GM21528 (cell line): ENCODE measurements around the gene STARD5.
"Not testable (repeated sequence)": the region's sequence is repeated elsewhere in the genome, so short reads cannot be mapped to it uniquely, and the experiment has no call there.

ENCODE experiments used
- ATAC-seq: cut with Tn5 transposase; IDR thresholded peaks from one replicate; pipeline ENCODE4 v1.9.1; 2021; ENCODE audit warnings: mild to moderate bottlenecking, moderate library complexity; ENCODE audit not compliant: unreplicated experiment, low FRiP score

The STARD5 gene

GRCh38 chr15:81323944-81324881 is at the start of gene STARD5:
STARD5 (minus strand) TSS chr15:81324141; CDS start chr15:81324099, 42 bp downstream.
- ATAC-seq, result peak; percentile 99

DNA sequence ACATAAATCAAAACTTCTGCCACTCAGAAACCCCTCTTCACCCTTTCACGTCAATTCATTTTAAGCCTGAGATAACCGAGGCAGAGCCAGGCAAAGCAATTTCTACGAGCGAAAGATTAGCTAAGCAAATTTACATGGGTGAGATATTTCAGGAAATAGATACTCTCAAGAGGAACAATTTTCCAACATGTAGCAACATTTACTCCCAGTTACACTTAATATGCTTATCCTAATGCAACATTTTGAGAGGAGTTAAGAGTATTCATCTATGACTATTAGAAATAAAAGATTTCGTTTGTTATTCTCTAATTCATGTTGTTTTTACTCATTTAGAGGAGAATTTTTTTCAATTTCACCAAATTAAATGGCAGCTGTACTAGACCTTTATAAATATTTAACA is 49.2 kb upstream of the STARD5 start:
- ATAC-seq, result no peak

GRCh38 chr15:81372575-81372974 is 48.6 kb upstream of the STARD5 start:
- no peak for ATAC-seq

DNA sequence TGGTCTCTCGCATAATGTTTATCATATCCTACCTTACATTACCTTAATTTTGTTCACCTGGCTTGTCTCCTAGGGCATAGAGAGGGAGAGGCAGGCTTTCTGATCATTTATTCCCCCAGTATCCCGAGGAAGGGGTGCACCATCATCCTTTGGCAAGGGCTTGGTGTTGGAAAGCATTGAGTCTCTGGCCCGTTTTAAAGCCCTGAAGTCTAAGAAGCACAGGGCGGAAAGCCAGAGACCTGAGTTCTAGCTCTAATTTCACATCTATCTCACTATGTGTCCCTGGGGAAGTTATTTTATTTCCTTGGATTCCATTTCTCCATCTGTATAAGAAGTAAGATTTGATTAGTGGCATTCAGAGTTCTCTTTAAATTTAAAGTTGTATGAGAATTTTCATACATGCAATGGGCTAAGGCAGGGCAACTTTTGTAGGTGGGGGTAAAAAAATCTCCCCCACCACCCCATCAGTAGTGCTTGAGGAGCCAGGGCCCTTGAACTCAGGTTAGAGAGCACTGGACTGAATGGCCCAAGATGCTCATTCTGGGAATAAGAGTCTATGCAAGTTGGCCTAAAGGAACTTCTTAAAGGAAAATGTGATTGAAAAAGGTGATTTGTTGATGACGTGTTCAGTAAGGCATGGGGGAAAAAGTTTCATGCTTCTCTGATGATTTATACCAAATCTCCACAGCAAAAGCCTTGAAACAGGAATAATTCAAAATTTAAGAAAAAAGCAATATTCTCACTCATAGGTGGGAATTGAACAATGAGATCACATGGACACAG is 40.0 kb upstream of the STARD5 start:
- no peak for ATAC-seq

GRCh38 chr15:81363276-81363675 is 39.3 kb upstream of the STARD5 start:
- ATAC-seq, result no peak

GRCh38 chr15:81362790-81363189 is 38.8 kb upstream of the STARD5 start:
- no peak for ATAC-seq

DNA sequence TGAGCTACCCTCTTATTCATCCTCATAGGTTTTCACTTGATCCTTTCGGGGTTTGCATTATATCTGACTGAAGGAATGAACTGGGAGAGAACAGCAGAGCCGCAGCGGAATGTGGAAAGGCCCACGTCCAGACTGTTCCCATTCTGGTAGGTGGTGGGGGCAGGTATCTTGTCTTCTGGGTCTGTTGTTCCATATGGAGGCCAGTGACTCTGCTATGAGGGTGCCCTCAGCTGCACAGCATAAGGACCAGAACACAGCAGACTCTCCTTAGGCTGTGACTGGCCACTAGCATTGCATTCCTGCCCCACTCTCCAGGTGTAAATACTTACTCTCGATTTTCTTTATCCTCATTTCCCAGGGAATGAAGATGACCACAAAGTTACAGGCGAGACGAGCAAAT is 38.0 kb upstream of the STARD5 start:
- ATAC-seq, result no peak

GRCh38 chr15:81360491-81360890 is 36.5 kb upstream of the STARD5 start:
- ATAC-seq, result no peak

DNA sequence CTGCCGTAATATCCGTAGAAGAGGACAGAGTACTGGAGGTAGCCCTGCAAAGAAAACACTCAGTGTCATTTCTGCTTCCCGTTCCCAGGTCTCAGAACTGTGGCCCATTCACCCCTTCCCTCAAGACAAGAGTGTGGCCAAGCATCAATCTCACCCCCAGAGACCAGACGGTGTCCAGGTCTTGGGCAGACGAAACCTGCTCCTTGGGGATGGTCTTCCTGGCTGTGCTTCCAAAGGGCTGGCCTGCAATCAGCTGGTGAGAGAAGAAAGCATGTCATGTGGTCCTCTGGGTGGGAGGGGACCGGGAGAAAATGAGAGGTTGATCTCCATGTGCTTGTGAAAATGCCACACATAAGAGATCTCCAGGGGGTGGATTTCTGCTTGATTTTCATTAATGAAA is 34.3 kb upstream of the STARD5 start:
- no peak for ATAC-seq

GRCh38 chr15:81357180-81357686 is 33.3 kb upstream of the STARD5 start:
- no peak for ATAC-seq

DNA sequence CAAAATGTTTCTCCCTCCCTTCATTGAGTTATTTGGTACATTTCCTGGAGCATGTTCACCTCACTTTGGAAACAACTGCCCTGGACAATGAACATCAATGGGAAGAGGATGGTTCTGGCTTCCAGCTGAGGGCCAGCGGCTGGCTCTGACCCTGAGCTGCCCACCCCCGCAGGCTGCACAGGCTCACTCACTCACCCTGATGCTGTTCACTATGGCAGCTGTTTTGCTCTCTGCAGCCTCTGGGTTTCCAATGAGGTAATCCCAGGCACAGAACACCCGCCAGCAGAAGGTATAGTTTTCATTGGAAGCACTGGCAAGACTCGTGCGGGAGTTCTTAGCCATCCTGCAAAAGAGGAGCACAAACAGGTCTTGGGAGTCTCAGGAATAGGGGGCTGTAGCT is 32.3 kb upstream of the STARD5 start:
- ATAC-seq, result no peak

- ATAC-seq, result no peak
These were observed 27.7 kb upstream of the STARD5 start for GRCh38 chr15:81351651-81352050.

- ATAC-seq, result no peak
These were observed 25.3 kb upstream of the STARD5 start for GRCh38 chr15:81349271-81349670.

DNA sequence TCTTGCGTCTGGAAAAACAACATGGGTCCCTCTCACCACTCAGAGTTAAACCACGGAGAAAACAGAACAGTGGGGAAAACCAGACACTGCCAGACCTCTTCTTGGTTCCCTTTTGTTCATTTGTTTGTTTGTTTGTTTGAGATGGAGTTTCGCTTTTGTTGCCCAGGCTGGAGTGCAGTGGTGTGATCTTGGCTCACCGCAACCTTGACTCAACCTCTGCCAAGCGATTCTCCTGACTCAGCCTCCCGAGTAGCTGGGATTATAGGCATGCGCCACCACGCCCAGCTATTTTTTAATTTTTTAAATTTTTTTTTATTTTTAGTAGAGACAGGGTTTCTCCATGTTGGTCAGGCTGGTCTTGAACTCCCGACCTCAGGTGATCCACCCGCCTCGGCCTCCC is 24.8 kb upstream of the STARD5 start:
- ATAC-seq, result not testable (repeated sequence)

- ATAC-seq, result no peak
These were observed 24.0 kb upstream of the STARD5 start for GRCh38 chr15:81347910-81348309.

DNA sequence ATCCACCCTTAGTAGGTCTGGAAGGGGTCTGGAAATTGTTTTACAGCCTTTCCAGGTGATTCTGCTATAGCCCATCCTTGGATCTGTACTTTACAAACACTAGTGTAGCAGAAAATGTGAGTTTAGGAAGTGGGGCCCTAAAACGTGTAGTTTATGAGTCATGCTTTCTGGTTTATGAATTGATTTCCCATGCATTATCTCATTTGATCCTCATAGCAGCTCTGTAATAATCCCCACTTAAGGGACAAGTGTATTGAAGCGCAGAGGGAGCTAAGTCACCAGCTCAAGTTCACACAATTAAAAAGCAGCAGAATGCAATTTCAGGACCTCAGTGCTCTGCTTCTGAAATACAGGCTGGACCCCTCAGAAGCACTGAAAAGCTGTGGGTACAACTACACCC is 22.7 kb upstream of the STARD5 start:
- no peak for ATAC-seq

GRCh38 chr15:81343371-81343770 is 19.4 kb upstream of the STARD5 start:
- ATAC-seq, result no peak

DNA sequence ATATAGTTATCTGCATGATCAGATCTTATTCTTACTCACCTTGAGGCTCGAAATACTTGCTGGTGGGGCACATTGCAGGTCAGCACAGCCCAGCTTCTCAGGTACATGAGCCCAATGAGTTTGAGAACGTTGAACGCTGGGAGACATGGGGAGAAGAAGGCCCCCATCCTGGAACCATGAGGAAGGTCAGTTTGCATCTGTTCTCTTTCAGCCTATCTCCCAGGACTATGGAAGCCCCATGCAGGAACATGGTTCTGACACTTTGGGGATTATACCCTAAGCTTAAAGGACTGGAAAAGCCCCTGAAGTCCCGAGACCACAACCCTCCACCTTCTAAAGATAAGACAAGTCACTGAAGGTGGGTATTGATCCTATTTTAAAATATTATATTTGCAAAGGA is 17.4 kb upstream of the STARD5 start:
- ATAC-seq, result no peak

DNA sequence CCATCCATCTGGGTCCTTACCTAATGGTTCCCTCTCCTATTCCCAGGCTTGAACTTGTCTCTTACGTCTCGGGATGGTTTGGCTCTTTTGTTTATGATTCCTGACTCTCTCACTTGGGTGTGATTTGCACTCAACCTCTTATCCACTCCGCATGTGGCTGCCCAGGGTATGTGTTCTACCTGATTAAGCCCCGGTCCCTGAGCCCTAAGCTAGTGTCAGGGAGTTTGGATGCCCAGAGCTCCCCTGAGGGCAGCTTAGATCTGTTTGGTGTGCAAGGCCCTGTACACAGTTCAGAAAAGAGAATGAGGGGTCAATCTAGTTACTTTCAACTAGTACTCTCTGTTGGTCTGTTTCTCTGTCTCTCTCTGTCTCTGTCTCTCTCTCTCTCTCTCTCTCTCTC is 15.9 kb upstream of the STARD5 start:
- ATAC-seq, result no peak

DNA sequence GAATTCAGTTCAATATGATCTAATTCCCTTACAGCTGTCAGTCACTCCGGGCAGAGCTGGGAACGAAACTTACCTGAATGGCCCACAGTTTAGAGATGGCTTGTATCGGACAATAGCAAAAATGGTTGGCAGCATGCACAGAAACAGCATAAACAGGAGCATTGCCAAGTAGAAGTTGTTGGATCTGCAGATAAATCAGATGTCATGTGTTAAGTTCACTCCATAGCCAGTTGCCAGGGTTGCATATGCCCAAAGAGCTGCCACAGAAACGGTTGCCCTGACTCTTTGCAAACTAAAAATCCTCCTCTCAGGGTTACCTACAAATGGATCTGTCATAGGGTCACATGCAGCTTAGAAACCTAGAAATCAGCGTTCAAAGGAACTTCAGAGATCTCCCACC is 15.4 kb upstream of the STARD5 start:
- no peak for ATAC-seq
